HEK293 (cell line): ENCODE data around the gene FAM221A.

Experiments used
- GLI4 ChIP-seq: fragments of 450-650 bp; formaldehyde crosslinking; IDR thresholded peaks from 2 replicates; pipeline ENCODE4 v1.5.1; 2016; ENCODE audit warnings: missing biosample characterization, missing genetic modification characterization
- ZEB2 ChIP-seq: fragments of 450-650 bp; formaldehyde crosslinking; IDR thresholded peaks from 2 replicates; pipeline ENCODE4 v1.5.1; 2016; ENCODE audit warnings: missing biosample characterization, missing genetic modification characterization
- ZNF19 ChIP-seq: fragments of 450-650 bp; formaldehyde crosslinking; IDR thresholded peaks from 2 replicates; pipeline ENCODE4; 2016; ENCODE audit warnings: missing biosample characterization, missing genetic modification characterization, low read depth
- ZNF394 ChIP-seq: fragments of 450-650 bp; formaldehyde crosslinking; IDR thresholded peaks from 2 replicates; pipeline ENCODE4 v1.5.1; 2016; ENCODE audit warnings: missing biosample characterization, missing genetic modification characterization, mild to moderate bottlenecking, moderate library complexity, borderline replicate concordance
- ZNF510 ChIP-seq: fragments of 450-650 bp; formaldehyde crosslinking; IDR thresholded peaks from 2 replicates; pipeline ENCODE4 v1.5.1; 2018; ENCODE audit warnings: mild to moderate bottlenecking, missing genetic modification characterization, missing biosample characterization; ENCODE audit not compliant: insufficient replicate concordance
- ZNF777 ChIP-seq: fragments of 450-650 bp; formaldehyde crosslinking; IDR thresholded peaks from 2 replicates; pipeline ENCODE4 v1.5.1; 2017; ENCODE audit warnings: missing biosample characterization, missing genetic modification characterization, borderline replicate concordance
- ZNF785 ChIP-seq: fragments of 450-650 bp; formaldehyde crosslinking; IDR thresholded peaks from 2 replicates; pipeline ENCODE4 v1.5.1; 2016; ENCODE audit warnings: missing biosample characterization, missing genetic modification characterization
- ZNF830 ChIP-seq: fragments of 450-650 bp; IDR thresholded peaks from 2 replicates; pipeline ENCODE4 v1.5.0; 2018; ENCODE audit warnings: missing biosample characterization, missing genetic modification characterization, low read depth, mild to moderate bottlenecking, moderate library complexity
- TF ChIP-seq, protein P1 (sequence below): fragments of 450-650 bp; formaldehyde crosslinking; IDR thresholded peaks from 2 replicates; pipeline ENCODE4 v1.5.1; 2016; ENCODE audit warnings: missing biosample characterization, missing genetic modification characterization
- TF ChIP-seq, protein P2 (sequence below): fragments of 450-650 bp; formaldehyde crosslinking; optimal IDR thresholded peaks from 2 replicates; pipeline ENCODE3; 2016; ENCODE audit warnings: missing biosample characterization, mild to moderate bottlenecking, missing genetic modification characterization
- TF ChIP-seq, protein P3 (sequence below): fragments of 450-650 bp; formaldehyde crosslinking; IDR thresholded peaks from 2 replicates; pipeline ENCODE4 v1.5.1; 2016; ENCODE audit warnings: missing biosample characterization, missing genetic modification characterization, low read depth
- TF ChIP-seq, protein P4 (sequence below): fragments of 450-650 bp; formaldehyde crosslinking; IDR thresholded peaks from 2 replicates; pipeline ENCODE4 v1.5.1; 2016; ENCODE audit warnings: missing biosample characterization, missing genetic modification characterization
- TF ChIP-seq, protein P5 (sequence below): fragments of 450-650 bp; formaldehyde crosslinking; IDR thresholded peaks from 2 replicates; pipeline ENCODE4 v1.5.1; 2016; ENCODE audit warnings: missing biosample characterization, missing genetic modification characterization

DNA sequence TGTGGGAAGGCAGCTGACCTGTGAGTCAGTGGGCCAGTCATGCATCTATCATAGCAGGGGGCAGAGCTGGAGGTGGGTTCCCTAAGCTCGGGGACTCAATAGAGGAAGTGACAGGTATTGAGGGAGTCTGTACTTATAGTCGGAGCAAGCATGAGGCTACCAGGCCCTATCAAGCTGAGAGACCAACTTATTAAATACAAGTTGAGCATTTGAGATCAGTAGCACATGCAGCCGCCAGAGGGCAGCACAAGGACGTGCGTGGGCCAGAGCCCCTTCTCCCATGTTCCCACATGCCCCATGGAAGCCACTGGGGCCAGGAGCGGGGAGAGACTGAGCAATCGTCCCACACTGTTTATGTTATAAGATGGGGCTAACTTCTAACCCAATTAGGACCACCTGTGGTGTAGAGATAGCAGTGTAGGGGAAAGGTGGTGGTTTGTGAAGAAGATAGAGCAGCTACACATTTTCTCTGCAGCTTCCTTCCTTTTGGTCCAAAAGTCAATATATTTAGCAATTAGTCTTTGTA lies 17.0 kb downstream of the FAM221A start:
- TF ChIP-seq, protein P1, sequence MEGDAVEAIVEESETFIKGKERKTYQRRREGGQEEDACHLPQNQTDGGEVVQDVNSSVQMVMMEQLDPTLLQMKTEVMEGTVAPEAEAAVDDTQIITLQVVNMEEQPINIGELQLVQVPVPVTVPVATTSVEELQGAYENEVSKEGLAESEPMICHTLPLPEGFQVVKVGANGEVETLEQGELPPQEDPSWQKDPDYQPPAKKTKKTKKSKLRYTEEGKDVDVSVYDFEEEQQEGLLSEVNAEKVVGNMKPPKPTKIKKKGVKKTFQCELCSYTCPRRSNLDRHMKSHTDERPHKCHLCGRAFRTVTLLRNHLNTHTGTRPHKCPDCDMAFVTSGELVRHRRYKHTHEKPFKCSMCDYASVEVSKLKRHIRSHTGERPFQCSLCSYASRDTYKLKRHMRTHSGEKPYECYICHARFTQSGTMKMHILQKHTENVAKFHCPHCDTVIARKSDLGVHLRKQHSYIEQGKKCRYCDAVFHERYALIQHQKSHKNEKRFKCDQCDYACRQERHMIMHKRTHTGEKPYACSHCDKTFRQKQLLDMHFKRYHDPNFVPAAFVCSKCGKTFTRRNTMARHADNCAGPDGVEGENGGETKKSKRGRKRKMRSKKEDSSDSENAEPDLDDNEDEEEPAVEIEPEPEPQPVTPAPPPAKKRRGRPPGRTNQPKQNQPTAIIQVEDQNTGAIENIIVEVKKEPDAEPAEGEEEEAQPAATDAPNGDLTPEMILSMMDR (tag by site-specific recombination), result peak; percentile 39; the same call in 1 of the 2 replicates
- TF ChIP-seq ZNF19 (tag by site-specific recombination) (no peak), ZNF785 (tag by site-specific recombination) (no peak), GLI4 (tag by site-specific recombination) (no peak), ZNF394 (tag by site-specific recombination) (no peak), ZNF510 (tag by site-specific recombination) (no peak), ZEB2 (no peak), ZNF777 (tag by site-specific recombination) (no peak), ZNF830 (no peak)
- TF ChIP-seq, protein P2, sequence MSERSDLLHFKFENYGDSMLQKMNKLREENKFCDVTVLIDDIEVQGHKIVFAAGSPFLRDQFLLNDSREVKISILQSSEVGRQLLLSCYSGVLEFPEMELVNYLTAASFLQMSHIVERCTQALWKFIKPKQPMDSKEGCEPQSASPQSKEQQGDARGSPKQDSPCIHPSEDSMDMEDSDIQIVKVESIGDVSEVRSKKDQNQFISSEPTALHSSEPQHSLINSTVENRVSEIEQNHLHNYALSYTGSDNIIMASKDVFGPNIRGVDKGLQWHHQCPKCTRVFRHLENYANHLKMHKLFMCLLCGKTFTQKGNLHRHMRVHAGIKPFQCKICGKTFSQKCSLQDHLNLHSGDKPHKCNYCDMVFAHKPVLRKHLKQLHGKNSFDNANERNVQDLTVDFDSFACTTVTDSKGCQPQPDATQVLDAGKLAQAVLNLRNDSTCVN (tag by site-specific recombination), result no peak
- TF ChIP-seq, protein P3, sequence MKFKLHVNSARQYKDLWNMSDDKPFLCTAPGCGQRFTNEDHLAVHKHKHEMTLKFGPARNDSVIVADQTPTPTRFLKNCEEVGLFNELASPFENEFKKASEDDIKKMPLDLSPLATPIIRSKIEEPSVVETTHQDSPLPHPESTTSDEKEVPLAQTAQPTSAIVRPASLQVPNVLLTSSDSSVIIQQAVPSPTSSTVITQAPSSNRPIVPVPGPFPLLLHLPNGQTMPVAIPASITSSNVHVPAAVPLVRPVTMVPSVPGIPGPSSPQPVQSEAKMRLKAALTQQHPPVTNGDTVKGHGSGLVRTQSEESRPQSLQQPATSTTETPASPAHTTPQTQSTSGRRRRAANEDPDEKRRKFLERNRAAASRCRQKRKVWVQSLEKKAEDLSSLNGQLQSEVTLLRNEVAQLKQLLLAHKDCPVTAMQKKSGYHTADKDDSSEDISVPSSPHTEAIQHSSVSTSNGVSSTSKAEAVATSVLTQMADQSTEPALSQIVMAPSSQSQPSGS (tag by site-specific recombination), result no peak
- TF ChIP-seq, protein P4, sequence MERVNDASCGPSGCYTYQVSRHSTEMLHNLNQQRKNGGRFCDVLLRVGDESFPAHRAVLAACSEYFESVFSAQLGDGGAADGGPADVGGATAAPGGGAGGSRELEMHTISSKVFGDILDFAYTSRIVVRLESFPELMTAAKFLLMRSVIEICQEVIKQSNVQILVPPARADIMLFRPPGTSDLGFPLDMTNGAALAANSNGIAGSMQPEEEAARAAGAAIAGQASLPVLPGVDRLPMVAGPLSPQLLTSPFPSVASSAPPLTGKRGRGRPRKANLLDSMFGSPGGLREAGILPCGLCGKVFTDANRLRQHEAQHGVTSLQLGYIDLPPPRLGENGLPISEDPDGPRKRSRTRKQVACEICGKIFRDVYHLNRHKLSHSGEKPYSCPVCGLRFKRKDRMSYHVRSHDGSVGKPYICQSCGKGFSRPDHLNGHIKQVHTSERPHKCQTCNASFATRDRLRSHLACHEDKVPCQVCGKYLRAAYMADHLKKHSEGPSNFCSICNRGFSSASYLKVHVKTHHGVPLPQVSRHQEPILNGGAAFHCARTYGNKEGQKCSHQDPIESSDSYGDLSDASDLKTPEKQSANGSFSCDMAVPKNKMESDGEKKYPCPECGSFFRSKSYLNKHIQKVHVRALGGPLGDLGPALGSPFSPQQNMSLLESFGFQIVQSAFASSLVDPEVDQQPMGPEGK (tag by site-specific recombination), result no peak
- TF ChIP-seq, protein P5, sequence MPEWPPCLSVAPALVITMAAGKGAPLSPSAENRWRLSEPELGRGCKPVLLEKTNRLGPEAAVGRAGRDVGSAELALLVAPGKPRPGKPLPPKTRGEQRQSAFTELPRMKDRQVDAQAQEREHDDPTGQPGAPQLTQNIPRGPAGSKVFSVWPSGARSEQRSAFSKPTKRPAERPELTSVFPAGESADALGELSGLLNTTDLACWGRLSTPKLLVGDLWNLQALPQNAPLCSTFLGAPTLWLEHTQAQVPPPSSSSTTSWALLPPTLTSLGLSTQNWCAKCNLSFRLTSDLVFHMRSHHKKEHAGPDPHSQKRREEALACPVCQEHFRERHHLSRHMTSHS (tag by site-specific recombination), result no peak
